Suppressor macrophage treated with lipopolysaccharide for 4 hours (primary cell): ENCODE results near the gene CCSER2.
A peak's percentile ranks its signal among the peaks of the same experiment; 100 is the strongest.
"Not testable (repeated sequence)": the region's sequence is repeated elsewhere in the genome, so short reads cannot be mapped to it uniquely, and the experiment has no call there.

Source experiments
- DNase-seq: peaks from one replicate; pipeline ENCODE4 v3.0.0-alpha.2; 2020

CCSER2 gene

DNA sequence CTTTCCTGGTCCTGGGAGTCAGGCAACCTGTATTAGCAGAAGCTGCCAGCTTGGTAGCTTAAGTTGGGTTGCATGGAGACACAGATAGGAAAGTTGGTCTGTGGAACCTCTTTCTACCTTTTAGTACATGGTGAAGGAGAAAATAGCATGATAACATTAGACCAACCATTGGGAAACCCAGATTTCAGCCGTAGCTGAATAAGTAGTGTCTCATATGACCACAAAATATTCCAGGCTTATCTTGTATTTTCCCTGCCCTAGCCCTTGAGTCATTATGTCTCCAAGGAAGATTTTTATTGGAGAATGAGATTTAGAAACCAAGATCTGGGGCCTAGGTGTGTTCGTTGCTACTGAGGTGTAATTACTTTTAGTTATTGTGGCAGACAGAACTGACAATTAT, 67.2 kb downstream of the CCSER2 start:
- DNase-seq = no peak

DNA sequence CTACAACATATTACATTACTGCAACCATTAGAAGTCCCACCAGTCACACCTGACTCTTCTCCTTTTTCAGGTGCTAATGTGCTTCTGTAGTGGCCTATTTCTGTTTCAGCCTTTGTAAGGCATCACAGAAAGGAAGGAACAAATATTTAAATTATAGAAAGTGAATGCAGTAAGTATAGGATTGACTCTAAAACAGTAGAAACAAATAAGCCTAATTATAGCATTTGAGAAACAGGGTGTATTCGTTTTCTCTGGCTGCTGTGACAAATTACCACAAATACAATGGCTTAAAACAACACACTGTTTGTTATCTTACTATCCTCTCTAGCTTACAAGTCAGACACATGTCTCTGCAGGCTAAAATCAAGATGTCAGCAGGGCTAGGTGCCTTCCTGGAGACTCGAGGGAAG, 69.4 kb downstream of the CCSER2 start:
- no peak for DNase-seq

GRCh38 chr10:84398696-84399095, 70.3 kb downstream of the CCSER2 start:
- DNase-seq = peak; percentile 38

DNA sequence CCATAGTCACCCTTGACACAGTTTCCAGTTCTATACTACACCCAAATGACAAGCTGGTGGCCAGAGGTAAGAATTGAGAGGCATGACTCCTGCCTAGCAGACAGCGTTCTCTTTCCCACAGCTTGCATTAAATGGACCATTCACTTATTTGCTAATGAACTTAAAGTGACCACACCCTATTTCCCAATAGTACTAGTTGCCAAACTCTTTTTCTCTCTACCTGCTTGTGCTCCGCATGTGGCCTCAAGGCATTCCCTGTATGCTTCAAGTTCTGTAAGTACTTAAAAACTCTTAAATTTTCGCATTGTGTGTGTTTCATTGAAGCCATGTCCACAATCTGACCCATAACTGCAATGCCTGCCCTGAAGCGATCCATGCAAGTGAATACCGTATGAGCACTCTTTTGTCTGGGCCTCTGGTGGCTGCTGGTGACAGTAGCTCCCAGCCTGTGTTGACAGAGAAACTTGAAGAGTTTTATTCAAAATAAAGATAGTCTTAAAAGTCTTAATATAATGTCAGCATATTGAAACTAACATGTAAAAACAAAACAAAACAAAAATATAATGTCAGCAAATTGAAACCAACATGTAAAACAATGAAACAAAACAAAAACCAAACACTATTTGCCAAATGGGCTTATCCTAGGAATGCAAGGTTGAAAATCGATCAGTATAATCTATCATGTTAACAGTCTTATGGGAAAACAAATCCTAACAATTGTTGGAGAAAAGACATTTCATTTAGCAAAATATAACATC, 73.6 kb downstream of the CCSER2 start:
- peak; percentile 10 for DNase-seq

GRCh38 chr10:84404783-84405182, 76.4 kb downstream of the CCSER2 start:
- no peak for DNase-seq

DNA sequence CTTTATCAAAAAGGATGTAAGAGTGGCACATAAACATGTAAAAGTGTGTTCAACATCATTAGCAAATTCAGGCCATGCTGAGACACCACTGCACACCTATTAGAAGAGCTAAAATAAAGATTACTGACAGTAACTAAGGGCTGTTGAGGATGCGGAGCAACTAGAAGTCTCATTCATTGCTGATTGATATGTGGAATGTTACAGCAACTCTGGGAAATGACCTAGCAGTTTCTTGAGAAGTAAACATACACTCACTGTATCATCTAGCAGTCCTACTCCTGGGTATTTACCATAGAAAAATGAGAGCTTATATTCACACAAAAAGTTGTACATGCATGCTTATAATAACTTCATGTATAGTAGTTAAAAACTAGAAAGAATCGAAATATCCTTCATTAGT, 77.3 kb downstream of the CCSER2 start:
- no peak for DNase-seq

DNA sequence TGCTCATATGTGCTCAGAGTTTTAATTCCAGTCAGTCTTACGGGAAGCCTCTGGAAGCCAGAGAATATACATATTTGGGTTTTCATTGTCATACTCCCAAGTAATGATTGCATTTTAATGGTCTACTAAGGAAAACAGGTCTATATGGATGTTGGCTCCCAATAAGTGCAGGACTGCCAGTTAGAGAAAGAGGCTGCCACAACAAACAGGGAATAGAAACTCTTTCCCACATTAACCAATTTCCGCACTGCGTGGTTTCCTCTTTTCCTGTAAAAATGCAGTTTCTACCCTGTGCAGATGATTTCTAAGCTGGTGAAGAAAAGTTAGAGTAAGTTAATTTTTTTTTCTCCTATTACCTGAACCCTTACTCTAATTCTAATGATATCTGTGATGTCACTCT, 78.2 kb downstream of the CCSER2 start:
- DNase-seq = peak; percentile 51

- no peak for DNase-seq
Measured at GRCh38 chr10:84407388-84408049, 79.1 kb downstream of the CCSER2 start.

DNA sequence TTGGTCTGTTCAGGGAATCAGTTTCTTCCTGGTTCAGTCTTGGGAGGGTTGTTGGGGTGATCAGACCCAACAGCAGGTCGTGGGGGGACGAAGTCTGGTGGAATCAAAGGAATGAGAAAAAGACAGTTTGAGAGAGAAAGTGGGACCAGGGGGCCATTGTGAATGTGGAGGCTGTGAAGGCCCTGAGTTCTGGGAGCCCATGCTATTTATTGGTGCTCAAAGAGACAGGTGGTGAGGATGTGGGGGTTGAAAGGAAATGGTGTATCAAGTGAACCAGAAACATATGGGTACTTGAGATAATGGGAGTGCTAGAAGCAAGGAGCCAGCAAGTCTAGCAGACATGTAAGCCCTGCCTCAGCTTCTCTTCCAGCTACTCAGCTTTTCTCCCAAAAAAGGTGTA, 84.1 kb downstream of the CCSER2 start:
- DNase-seq = no peak

DNA sequence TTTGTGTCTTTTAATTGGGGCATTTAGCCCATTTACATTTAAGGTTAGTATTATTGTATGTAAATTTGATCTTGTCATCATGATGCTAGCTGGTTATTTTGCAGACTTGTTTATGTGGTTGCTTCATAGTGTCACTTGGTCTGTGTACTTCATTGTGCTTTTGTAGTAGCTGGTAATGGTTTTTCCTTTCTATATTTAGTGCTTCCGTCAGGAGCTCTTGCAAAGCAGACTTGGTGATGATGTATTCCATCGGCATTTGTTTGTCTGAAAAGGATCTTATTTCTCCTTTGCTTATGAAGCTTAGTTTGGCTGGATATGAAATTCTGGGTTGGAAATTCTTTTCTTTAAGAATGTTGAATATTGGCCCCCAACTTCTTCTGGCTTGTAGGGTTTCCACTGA, 85.7 kb downstream of the CCSER2 start:
- DNase-seq = not testable (repeated sequence)

DNA sequence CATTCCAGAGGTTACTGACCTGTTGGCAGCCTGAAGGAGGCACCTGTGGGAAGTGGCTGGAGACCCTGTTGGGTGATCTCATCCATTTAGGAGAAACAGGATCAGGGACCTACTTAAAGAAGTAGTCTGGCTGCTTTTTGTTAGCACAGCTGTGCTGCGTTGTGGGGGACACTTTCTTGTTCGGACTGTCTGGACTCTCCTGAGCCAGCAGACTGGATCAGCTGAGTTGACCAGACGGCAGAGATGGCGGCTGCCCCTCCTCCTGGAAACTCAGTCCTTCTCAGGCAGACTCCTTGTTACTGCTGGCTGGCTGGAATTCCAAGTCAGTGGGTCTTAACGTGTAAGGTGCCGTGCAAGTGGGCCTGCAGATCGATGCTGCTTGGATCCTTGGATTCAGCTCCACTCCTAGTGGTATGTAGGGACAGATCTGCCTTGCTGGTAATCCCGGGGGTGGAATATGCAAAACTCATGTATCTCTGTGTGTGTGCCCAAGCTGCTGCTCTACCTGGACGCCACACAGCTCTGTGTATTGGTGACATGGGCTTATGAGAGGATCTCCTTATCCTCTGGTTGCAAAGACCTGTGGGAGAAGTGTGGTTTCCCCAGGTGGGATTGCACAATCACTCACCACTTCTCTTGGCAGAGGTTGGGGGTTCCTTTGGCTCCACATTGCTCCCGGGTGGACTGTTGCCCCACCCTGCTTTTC, 87.3 kb downstream of the CCSER2 start:
- no peak for DNase-seq

- DNase-seq = no peak
Measured at GRCh38 chr10:84416245-84416555, 87.8 kb downstream of the CCSER2 start.

- DNase-seq = no peak
Measured at GRCh38 chr10:84423719-84424118, 95.3 kb downstream of the CCSER2 start.

DNA sequence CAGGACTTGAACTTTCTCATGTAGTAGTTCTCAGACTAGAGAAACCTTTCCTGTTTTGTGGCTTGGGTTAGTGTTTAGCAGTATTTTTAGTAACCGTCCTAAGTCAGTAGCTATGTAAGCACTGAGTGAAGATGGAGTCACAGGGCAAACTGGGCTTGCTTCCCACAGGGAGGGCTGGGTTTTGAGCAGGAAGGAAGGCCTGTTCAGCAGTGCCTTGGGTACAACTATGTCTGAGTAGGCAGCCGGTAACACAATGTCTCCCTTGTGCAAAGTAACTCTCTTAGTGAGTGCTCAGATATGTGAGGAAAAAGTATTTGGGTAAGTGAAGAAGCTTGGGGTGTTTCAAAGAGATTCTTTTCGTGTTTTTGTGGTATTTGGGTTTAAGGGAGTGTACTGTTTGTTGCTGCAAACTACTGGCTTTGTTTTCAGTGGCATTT, 96.4 kb downstream of the CCSER2 start:
- peak; percentile 56 for DNase-seq

- DNase-seq = no peak
Measured at GRCh38 chr10:84427903-84428650, 99.7 kb downstream of the CCSER2 start.

- no peak for DNase-seq
Measured at GRCh38 chr10:84428711-84429110, 100.3 kb downstream of the CCSER2 start.

- DNase-seq = peak; percentile 48
Measured at GRCh38 chr10:84429926-84430520, 101.6 kb downstream of the CCSER2 start.

DNA sequence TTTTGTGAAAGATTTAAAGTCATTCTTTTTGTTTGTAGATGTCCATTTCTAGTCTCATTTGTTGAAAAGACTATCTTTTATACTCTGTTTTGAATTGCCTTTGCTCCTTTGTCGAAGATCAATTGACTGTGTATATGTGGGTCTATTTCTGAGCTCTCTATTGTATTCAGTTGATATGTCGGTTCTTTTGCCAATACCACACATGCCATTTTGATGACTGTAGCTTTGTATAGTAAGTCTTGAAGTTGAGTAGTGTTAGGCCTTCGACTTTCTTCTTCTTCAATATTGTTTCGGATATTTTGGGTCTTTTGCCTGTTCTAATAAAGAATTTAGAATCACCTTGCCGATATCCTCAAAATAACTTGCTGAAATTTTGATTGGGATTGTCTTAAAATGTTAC, 104.5 kb downstream of the CCSER2 start:
- no peak for DNase-seq

GRCh38 chr10:84440781-84441180, 112.4 kb downstream of the CCSER2 start:
- DNase-seq = no peak

- DNase-seq = no peak
Measured at GRCh38 chr10:84447701-84448400, 119.5 kb downstream of the CCSER2 start.

DNA sequence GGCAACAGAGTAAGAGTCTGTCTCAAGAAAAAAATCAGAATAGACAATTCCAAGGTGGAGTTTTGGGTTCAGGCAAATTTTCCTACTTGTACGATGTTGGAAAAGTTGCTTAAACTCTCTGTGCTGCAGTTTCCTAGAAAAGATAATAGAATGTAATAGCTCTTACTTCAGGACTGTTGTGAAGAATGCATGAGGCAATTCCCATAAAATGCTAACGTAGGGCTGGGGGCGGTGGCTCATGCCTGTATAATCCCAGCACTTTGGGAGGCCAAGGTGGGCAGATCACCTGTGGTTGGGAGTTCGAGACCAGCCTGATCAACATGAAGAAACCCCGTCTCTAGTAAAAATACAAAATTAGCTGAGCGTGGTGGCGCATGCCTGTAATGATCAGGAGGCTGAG, 121.0 kb downstream of the CCSER2 start:
- not testable (repeated sequence) for DNase-seq

DNA sequence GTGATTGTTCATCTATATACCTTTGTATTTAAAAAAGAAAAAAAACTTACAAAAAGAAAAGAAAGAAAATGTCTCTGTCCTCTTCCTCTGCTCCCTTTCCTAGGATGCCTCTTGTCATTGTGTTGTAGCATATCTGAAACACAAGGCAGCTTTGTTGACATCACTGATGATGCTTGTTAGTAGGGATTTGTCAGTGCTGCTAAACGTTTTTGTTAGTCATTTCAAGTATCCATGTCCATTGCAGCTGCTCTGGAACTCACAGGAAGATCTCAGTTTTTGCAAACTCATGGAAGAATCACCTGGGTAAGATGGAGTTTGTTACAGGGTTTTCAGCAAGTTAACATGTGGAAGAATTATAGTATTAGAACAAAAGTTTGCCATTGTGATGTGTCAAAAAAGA, 123.6 kb downstream of the CCSER2 start:
- no peak for DNase-seq
